Psoas muscle (tissue), 8 donors: Measurements from ENCODE around the gene CCN5. TPM values are rescaled to one million over a fixed set of nuclear protein-coding genes. Genes with fewer than 3 reads are reported as not detected.

Experiments
- ATAC-seq, 4 donors: fragments of 200-7000 bp; cut with Tn5 transposase; one replicate each; pipeline ENCODE4 v1.9.1; 2020; ENCODE audit warnings: moderate library complexity in 3 of 4, mild to moderate bottlenecking in 2 of 4
- DNase-seq, 2 donors: peaks; one replicate each; pipeline ENCODE4 v3.0.0-alpha.2; 2020
- H3K27ac ChIP-seq: fragments of 200-600 bp; one replicate; pipeline ENCODE4 v1.8.0; 2022
- H3K27me3 ChIP-seq, 3 donors: fragments of 200-600 bp in 1 of 3; one replicate each; pipeline versions ENCODE4 v1.6.1 to v1.8.0; 2013 to 2022; ENCODE audit warnings: low read length in 2 of 3, mild to moderate bottlenecking in 2 of 3, moderate library complexity in 1 of 3; ENCODE audit not compliant: insufficient read depth in 3 of 3
- H3K36me3 ChIP-seq, 2 donors: fragments of 200-600 bp in 1 of 2; one replicate each; pipeline versions ENCODE4 v1.6.1 to v1.8.0; 2013 to 2022; ENCODE audit warnings: low read depth in 1 of 2, mild to moderate bottlenecking in 1 of 2, moderate library complexity in 1 of 2; ENCODE audit not compliant: insufficient read depth in 1 of 2
- H3K4me1 ChIP-seq: fragments of 200-600 bp; one replicate; pipeline ENCODE4 v1.8.0; 2022
- H3K4me3 ChIP-seq: fragments of 200-600 bp; one replicate; pipeline ENCODE4 v1.8.0; 2022; ENCODE audit warnings: mild to moderate bottlenecking
- H3K9me3 ChIP-seq: fragments of 200-600 bp; one replicate; pipeline ENCODE4 v1.8.0; 2022
- CTCF ChIP-seq: fragments of 200-600 bp; IDR thresholded peaks from one replicate; pipeline ENCODE4 v1.8.0; 2022; ENCODE audit warnings: antibody characterized with exemption
- WGBS, 3 donors: extraction: QIAGEN DNeasy Blood & Tissue Kit; methylation state at CpG; one replicate each; pipeline versions ENCODE4 v1.1.6 to v1.1.7; 2013; 5-methylcytosine and 5-hydroxymethylcytosine counted together
- intact Hi-C, 2 donors: fragments of 100-400 bp; cut with DNase I; formaldehyde crosslinking; loops; one replicate each; pipeline versions ENCODE4 v1.11.0 to v1.14.2; 2022
- polyA plus RNA-seq, 3 donors: library from polyadenylated mRNA; stranded (reverse); fragments of 200-250 nt; gene quantifications; one replicate each; pipeline ENCODE4 v1.2.3, GENCODE V29; 2013
- total RNA-seq, 4 donors: library from RNA; stranded (reverse); fragmentation: NEBNext Ultra II Directional in 2 of 4; extraction: Animal tissue kit (Norgen Biotek cat#: 25700) in 2 of 4; gene quantifications; one replicate each; pipeline versions ENCODE4 v1.2.1 to v1.2.4, GENCODE V29; 2021 to 2023
- donor health status: healthy with polysubstance abuse.
- donor health status: DM: no; HTN: no; CAD: no; lungs with moderate emphysema.
- donor health status: Bipolar disorder and iron deficiency.
- donor health status: healthy.
- donor health status: DM: yes; HTN: yes; CAD: no.
- donor health status: DM: no; HTN: no; CAD: no.
- donor health status: DM: no; HTN: no; CAD: no.
- donor health status: DM: yes; HTN: yes; CAD: no.

CCN5 gene
- total and polyA plus RNA-seq, 7 donors, result 3.3 to 20.9 (median 9.6) TPM

GRCh38 chr20:44756011-44756688, 41.0 kb downstream of the CCN5 start:
- H3K27me3 ChIP-seq, result peaks cover 0 to 11% (median 0%) of the 10 kb centered on the region in 3 donors
- TF ChIP-seq CTCF, result no peak
- 84 to 91% (median 87%) methylated on average over 17 to 18 of the region's 18 CpGs for WGBS, 3 donors

GRCh38 chr20:44756956-44757355, 41.8 kb downstream of the CCN5 start:
- H3K27ac ChIP-seq, result no peak overlapping the region
- 95% methylated on average over 5 of the region's 5 CpGs for WGBS, 3 donors
- no peaks in the 10 kb centered on the region for H3K9me3 ChIP-seq
- no peak for TF ChIP-seq CTCF
- H3K27me3 ChIP-seq, result peaks cover 0 to 2% (median 0%) of the 10 kb centered on the region in 3 donors
- intact Hi-C loops, result no loop called here
- no peaks in the 10 kb centered on the region for H3K36me3 ChIP-seq
- H3K4me3 ChIP-seq, result no peak overlapping the region
- DNase-seq (no peak), ATAC-seq (no peak)
- H3K4me1 ChIP-seq, result no peaks in the 10 kb centered on the region

More at GRCh38 chr20:44756011-44756688, 41.0 kb downstream of the CCN5 start:
- no peaks in the 10 kb centered on the region for H3K4me1 ChIP-seq
- ATAC-seq, result no peak
- H3K4me3 ChIP-seq, result no peak overlapping the region
- intact Hi-C loops, result no loop called here
- no peaks in the 10 kb centered on the region for H3K36me3 ChIP-seq
- no peak for DNase-seq
- H3K27ac ChIP-seq, result no peak overlapping the region
- H3K9me3 ChIP-seq, result no peaks in the 10 kb centered on the region

GRCh38 chr20:44758247-44759101, 43.3 kb downstream of the CCN5 start:
- no peaks in the 10 kb centered on the region for H3K4me1 ChIP-seq
- H3K27ac ChIP-seq, result no peak overlapping the region
- H3K9me3 ChIP-seq, result no peaks in the 10 kb centered on the region
- no peak for DNase-seq
- H3K27me3 ChIP-seq, result no peaks in the 10 kb centered on the region
- H3K4me3 ChIP-seq, result no peak overlapping the region
- WGBS, 3 donors, result 47 to 53% (median 50%) methylated on average over 10 of the region's 10 CpGs
- intact Hi-C loops, result no loop called here
- no peak for ATAC-seq
- TF ChIP-seq CTCF, result no peak
- no peaks in the 10 kb centered on the region for H3K36me3 ChIP-seq

GRCh38 chr20:44759595-44759994, 44.4 kb downstream of the CCN5 start:
- DNase-seq (no peak), ATAC-seq (no peak)
- H3K36me3 ChIP-seq, result no peaks in the 10 kb centered on the region
- H3K9me3 ChIP-seq, result no peaks in the 10 kb centered on the region
- no peaks in the 10 kb centered on the region for H3K4me1 ChIP-seq
- no peaks in the 10 kb centered on the region for H3K27me3 ChIP-seq
- H3K27ac ChIP-seq, result no peak overlapping the region
- intact Hi-C loops, result no loop called here
- no peak overlapping the region for H3K4me3 ChIP-seq
- no peak for TF ChIP-seq CTCF
- 79 to 100% (median 81%) methylated on average over 1 of the region's 1 CpG for WGBS, 3 donors
